ENCODE measurements around the gene CDC16. TPM values are rescaled to one million over a fixed set of nuclear protein-coding genes. Genes with fewer than 3 reads are reported as not detected.

Gene CDC16
- total and polyA plus RNA-seq, 9 of the 15 experiments (the other 6 are each of a cell fraction or from before 2014, with no cell fraction given) = 23.2 to 102 (median 51.6) TPM

DNA sequence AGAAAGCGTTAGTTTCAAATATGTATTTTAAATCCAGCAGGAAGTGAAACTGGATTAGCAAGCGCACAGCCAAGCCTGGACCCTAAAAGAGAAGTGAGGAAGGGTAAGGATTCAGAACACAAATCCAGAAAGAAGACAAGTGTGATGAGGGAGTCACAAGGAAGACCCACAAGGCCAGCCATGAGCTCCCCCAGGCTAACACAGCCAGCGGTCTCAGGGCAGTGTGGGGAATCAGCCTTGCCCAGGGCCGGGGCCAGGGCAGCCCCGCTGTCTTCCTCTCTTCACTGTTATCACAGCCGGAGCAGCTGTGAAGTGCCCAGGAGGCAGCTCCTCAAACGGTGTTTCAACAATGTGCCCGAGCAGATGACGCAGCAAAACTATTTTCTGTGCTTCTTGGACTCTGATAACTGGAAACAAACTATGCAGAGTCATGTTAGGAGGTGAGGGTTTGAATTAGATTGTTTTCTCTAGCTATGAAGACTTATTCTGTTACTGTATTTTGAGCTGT lies 12.2 kb upstream of the CDC16 start (continued):
- TF ChIP-seq ARNT (IDR thresholded peaks at IDR 0.05) = 0 out of 4 replicates have a peak, but pooled peaks of 1 of the 2 experiments have one; percentile 56
- TF ChIP-seq ZNF76 (CRISPR knock-in tag; IDR thresholded peaks at IDR 0.05; ENCODE audit: borderline replicate concordance) = no peak
- TF ChIP-seq CHCHD3 (CRISPR knock-in tag; IDR thresholded peaks at IDR 0.05) = no peak
- TF ChIP-seq SAFB2 (IDR thresholded peaks at IDR 0.05; ENCODE audit: borderline replicate concordance, low read depth, low read length, severe bottlenecking) = no peak
- TF ChIP-seq, protein P1, sequence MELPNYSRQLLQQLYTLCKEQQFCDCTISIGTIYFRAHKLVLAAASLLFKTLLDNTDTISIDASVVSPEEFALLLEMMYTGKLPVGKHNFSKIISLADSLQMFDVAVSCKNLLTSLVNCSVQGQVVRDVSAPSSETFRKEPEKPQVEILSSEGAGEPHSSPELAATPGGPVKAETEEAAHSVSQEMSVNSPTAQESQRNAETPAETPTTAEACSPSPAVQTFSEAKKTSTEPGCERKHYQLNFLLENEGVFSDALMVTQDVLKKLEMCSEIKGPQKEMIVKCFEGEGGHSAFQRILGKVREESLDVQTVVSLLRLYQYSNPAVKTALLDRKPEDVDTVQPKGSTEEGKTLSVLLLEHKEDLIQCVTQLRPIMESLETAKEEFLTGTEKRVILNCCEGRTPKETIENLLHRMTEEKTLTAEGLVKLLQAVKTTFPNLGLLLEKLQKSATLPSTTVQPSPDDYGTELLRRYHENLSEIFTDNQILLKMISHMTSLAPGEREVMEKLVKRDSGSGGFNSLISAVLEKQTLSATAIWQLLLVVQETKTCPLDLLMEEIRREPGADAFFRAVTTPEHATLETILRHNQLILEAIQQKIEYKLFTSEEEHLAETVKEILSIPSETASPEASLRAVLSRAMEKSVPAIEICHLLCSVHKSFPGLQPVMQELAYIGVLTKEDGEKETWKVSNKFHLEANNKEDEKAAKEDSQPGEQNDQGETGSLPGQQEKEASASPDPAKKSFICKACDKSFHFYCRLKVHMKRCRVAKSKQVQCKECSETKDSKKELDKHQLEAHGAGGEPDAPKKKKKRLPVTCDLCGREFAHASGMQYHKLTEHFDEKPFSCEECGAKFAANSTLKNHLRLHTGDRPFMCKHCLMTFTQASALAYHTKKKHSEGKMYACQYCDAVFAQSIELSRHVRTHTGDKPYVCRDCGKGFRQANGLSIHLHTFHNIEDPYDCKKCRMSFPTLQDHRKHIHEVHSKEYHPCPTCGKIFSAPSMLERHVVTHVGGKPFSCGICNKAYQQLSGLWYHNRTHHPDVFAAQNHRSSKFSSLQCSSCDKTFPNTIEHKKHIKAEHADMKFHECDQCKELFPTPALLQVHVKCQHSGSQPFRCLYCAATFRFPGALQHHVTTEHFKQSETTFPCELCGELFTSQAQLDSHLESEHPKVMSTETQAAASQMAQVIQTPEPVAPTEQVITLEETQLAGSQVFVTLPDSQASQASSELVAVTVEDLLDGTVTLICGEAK (IDR thresholded peaks at IDR 0.05) = 0 out of 2 replicates have a peak, but pooled peaks have one; percentile 6
- TF ChIP-seq, protein P1 (CRISPR knock-in tag; IDR thresholded peaks at IDR 0.05) = no peak
- TF ChIP-seq GABPA (tag; conservative IDR thresholded peaks at IDR 0.05; ENCODE audit: low read depth) = no peak
- TF ChIP-seq, protein P2, sequence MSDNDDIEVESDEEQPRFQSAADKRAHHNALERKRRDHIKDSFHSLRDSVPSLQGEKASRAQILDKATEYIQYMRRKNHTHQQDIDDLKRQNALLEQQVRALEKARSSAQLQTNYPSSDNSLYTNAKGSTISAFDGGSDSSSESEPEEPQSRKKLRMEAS (CRISPR knock-in tag; IDR thresholded peaks at IDR 0.05) = 0 out of 2 replicates have a peak, but pooled peaks have one; percentile 39
- no peak for TF ChIP-seq TAF15 (IDR thresholded peaks at IDR 0.05; ENCODE audit: low read depth, low read length)
- no peak for TF ChIP-seq ELF1 (tag; IDR thresholded peaks at IDR 0.05)
- peak; percentile 75 for TF ChIP-seq DMBX1 (CRISPR knock-in tag; IDR thresholded peaks at IDR 0.05; ENCODE audit: borderline replicate concordance)
- TF ChIP-seq FOSL1 (tag; conservative IDR thresholded peaks at IDR 0.05) = peak; percentile 54
- TF ChIP-seq, protein P3, sequence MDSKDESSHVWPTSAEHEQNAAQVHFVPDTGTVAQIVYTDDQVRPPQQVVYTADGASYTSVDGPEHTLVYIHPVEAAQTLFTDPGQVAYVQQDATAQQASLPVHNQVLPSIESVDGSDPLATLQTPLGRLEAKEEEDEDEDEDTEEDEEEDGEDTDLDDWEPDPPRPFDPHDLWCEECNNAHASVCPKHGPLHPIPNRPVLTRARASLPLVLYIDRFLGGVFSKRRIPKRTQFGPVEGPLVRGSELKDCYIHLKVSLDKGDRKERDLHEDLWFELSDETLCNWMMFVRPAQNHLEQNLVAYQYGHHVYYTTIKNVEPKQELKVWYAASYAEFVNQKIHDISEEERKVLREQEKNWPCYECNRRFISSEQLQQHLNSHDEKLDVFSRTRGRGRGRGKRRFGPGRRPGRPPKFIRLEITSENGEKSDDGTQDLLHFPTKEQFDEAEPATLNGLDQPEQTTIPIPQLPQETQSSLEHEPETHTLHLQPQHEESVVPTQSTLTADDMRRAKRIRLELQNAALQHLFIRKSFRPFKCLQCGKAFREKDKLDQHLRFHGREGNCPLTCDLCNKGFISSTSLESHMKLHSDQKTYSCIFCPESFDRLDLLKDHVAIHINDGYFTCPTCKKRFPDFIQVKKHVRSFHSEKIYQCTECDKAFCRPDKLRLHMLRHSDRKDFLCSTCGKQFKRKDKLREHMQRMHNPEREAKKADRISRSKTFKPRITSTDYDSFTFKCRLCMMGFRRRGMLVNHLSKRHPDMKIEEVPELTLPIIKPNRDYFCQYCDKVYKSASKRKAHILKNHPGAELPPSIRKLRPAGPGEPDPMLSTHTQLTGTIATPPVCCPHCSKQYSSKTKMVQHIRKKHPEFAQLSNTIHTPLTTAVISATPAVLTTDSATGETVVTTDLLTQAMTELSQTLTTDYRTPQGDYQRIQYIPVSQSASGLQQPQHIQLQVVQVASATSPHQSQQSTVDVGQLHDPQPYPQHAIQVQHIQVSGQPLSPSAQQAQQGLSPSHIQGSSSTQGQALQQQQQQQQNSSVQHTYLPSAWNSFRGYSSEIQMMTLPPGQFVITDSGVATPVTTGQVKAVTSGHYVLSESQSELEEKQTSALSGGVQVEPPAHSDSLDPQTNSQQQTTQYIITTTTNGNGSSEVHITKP (IDR thresholded peaks at IDR 0.05; ENCODE audit: partially characterized antibody) = peak; percentile 8
- TF ChIP-seq ZNF24 (IDR thresholded peaks at IDR 0.05) = 0 out of 2 replicates have a peak, but pooled peaks have one; percentile 24
- 0 out of 2 replicates have a peak, but pooled peaks have one; percentile 37 for TF ChIP-seq ZNF175 (CRISPR knock-in tag; IDR thresholded peaks at IDR 0.05; ENCODE audit: low read depth)
- no peak for TF ChIP-seq ZNF324 (CRISPR knock-in tag; IDR thresholded peaks at IDR 0.05)
